Activated CD4-positive, CD25-positive, alpha-beta regulatory T cell treated with anti-CD3 and anti-CD28 coated beads, Interleukin-2, amount 50 U/mL, for 16 hours (primary cell): ENCODE data around the gene PUS7.
"Not testable (repeated sequence)": the region's sequence is repeated elsewhere in the genome, so short reads cannot be mapped to it uniquely, and the experiment has no call there.

Experiments used
- DNase-seq: peaks from one replicate; pipeline ENCODE4 v3.0.0-alpha.2; 2020; ENCODE audit warnings: low read depth, low spot score

PUS7 gene

DNA sequence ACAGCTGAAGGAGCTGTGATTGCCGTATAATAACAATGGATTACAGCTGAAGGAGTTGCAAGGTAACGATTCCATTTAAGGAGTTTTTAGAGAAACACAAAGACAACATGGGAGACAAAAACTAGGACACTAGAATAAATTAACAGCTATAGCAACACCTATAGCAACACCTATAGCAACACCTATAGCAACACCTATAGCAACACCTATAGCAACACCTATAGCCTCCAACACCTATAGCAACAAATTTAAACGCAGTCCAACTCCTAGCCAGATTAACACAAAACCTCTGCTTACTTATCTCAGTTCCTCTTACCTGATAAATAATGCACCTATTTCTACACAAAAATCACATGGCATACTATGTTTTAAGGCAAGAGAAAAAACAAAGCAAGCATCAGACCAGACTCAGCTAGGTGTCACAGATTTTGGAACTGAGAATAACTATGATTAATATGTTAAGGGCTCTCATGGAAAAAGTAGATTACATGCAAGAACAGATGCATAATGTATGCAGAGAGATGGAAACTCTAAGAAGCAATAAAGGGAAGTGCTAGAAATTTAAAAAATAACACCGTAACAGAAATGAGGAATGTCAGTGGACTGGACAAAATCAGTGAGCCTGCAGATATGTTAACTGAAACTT is 77.6 kb downstream of the PUS7 start:
- DNase-seq, result no peak

DNA sequence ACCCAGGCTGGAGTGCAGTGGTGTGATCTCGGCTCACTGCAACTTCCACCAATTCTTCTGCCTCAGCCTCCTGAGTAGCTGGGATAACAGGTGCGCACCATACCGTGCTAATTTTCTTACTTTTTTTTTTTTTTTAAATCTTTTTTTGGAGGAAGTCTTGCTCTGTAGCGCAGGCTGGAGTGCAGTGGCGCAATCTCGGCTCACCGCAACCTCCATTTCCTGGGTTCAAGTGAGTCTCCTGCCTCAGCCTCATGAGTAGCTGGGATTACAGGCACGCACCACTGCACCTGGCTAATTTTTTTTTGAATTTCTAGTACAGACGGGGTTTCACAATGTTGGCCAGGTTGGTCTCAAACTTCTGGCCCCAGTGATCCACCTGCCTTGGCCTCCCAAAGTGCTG is 79.9 kb downstream of the PUS7 start:
- not testable (repeated sequence) for DNase-seq

DNA sequence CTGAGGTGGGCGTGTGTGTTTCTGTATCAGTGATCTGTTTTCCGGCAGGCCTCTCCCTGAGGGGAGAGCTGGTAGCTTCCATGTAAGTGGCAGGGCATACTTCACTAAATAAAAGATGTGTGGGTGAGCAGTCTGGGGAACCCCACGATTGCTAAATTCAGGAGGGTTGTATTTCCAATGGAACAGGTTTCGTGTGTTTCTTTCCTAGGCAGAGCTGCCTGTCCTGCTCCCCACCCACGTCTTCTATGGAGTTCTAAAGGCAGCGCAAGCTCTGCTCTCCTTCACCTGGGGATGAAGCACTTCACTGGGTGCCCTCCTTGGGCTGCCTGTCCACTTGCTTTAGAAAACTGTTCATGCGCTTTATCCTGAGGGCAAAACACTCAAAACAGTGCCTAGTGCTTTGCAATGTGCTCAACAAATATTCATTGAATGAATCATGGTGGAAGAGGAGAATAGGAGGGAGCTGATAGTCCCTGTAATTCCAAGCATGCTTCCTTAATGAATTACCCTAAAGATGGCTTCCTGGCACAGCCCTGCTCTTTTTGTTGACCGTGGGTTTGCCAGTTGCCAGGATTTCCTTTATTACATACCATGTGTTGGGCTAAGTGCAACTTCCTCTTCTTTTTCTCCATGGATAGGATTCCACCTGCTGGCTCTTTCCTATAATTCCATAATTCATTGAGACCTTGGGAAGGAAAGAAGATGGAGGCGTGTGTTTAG is 82.7 kb downstream of the PUS7 start:
- no peak for DNase-seq

DNA sequence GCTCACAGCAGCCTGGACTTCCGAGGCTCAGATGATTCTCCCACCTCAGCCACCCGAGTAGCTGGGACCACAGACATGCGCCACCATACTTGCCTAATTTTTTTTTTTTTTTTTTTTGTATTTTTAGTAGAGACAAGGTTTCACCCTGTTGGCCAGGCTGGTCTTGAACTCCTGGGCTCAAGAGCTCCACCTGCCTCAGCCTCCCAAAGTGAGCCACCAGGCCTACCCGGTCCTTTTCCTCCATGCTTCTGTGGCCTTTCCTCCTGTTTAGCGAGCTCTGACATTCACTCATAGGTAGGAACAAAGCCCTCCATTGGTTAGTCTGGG is 83.3 kb downstream of the PUS7 start:
- DNase-seq, result no peak

GRCh38 chr7:105438254-105438653 is 83.8 kb downstream of the PUS7 start:
- DNase-seq, result no peak

- DNase-seq, result not testable (repeated sequence)
These were observed 84.7 kb downstream of the PUS7 start for GRCh38 chr7:105437356-105437755.

GRCh38 chr7:105429746-105430612 is 92.1 kb downstream of the PUS7 start:
- DNase-seq, result peak; percentile 34

- DNase-seq, result no peak
These were observed 95.4 kb downstream of the PUS7 start for GRCh38 chr7:105426606-105427146.

- DNase-seq, result no peak
These were observed 98.1 kb downstream of the PUS7 start for GRCh38 chr7:105423987-105424386.

- DNase-seq, result no peak
These were observed 108.1 kb downstream of the PUS7 start for GRCh38 chr7:105413887-105414437.

DNA sequence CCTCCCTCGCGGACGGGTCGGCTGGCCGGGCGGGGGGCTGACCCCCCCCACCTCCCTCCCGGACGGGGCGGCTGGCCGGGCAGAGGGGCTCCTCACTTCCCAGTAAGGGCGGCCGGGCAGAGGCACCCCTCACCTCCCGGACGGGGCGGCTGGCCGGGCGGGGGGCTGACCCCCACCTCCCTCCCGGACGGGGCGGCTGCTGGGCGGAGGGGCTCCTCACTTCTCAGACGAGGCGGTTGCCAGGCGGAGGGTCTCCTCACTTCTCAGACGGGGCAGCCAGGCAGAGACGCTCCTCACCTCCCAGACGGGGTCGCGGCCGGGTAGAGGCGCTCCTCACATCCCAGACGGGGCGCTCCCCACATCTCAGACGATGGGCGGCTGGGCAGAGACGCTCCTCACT is 111.3 kb downstream of the PUS7 start:
- not testable (repeated sequence) for DNase-seq

- DNase-seq, result not testable (repeated sequence)
These were observed 112.3 kb downstream of the PUS7 start for GRCh38 chr7:105409775-105410174.

DNA sequence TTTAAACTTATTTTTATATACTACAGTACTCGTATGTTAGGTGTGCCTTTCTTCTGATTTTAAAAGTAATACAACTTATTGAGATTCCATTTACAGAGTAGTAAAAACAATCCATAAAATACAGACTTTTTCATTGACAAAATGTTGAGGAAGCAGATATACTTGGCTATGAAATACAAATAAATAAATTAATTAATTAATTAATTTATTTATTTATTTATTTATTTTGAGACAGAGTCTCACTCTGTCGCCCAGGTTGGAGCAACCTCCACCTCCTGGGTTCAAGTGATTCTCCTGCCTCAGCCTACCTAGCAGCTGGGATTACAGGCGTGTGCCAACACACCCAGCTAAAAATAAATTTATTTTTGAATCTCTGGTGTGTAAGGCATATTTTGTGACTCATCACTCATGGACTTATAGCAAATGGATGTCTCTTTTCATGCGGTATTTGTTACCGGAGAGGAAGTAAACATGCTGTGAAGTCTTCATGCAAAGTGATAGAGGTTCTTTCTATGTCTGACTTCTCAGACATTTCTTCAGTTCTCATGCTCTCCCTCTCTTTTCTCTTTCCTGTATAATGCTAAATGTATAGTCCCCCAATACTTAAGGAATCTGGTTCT is 113.2 kb downstream of the PUS7 start:
- no peak for DNase-seq
